Stimulated activated naive CD8-positive, alpha-beta T cell treated with anti-CD3 and anti-CD28 coated beads, Interleukin-15, Interleukin-2, amounts not matched to agents 100 U/mL and 50 U/mL, for 24 hours (primary cell): ENCODE measurements around the gene PSMF1.

Experiments used
- ATAC-seq: fragments of 150-1000 bp; cut with Tn5 transposase; one replicate; pipeline ENCODE4 v1.10.0; 2021
- DNase-seq: peaks from one replicate; pipeline ENCODE4 v3.0.0; 2021

PSMF1 gene, protein sequence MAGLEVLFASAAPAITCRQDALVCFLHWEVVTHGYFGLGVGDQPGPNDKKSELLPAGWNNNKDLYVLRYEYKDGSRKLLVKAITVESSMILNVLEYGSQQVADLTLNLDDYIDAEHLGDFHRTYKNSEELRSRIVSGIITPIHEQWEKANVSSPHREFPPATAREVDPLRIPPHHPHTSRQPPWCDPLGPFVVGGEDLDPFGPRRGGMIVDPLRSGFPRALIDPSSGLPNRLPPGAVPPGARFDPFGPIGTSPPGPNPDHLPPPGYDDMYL

GRCh38 chr20:1118336-1119127 is at the start of gene PSMF1:
TSS of gene PSMF1 (plus strand) at chr20:1118602. CDS start at chr20:1118774, 172 bp downstream.
- ATAC-seq = peak; percentile 99
- peak; percentile 95 for DNase-seq

DNA sequence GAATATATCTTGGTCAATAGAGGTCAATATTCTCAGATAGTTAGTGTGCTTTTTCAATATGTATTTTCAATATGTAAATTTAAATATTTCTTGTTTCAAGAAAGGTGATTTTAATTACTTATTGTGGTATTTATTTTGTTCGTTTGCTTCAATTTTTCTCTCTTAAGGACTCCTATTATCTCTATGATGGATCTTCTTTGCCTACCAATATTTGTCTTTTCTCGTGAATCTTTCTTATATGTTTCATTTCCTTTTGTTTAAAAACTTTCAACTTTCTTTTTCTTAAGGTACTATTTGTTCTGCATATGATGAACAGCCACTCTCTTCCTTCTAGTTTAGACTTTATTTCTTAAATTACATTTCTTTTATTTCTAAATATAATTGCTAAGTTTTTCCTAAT is 46.1 kb upstream of the PSMF1 start:
- no peak for DNase-seq
- ATAC-seq = no peak

DNA sequence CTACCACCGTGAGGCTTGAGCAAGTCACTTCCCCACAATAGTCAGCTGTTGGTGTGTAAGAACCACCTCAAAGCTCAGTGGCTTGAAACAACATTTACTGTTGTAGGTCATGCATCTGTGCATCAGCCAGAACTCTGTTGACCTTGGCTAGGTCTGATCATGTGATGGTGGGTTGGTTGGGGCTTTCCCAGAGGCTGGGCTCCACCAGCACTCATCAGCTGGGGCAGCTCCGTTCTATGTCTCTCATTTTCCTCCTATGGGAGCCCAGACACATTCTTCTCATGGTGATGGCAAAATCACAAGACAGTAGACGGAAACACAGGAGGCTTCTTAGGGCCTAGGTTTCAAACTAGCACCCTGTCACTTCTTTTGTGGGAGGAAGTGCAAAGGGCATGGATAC is 42.8 kb upstream of the PSMF1 start:
- no peak for DNase-seq
- ATAC-seq = no peak

GRCh38 chr20:1081891-1082290 is 36.5 kb upstream of the PSMF1 start:
- no peak for ATAC-seq
- no peak for DNase-seq

GRCh38 chr20:1083431-1084080 is 34.8 kb upstream of the PSMF1 start:
- ATAC-seq = no peak

DNA sequence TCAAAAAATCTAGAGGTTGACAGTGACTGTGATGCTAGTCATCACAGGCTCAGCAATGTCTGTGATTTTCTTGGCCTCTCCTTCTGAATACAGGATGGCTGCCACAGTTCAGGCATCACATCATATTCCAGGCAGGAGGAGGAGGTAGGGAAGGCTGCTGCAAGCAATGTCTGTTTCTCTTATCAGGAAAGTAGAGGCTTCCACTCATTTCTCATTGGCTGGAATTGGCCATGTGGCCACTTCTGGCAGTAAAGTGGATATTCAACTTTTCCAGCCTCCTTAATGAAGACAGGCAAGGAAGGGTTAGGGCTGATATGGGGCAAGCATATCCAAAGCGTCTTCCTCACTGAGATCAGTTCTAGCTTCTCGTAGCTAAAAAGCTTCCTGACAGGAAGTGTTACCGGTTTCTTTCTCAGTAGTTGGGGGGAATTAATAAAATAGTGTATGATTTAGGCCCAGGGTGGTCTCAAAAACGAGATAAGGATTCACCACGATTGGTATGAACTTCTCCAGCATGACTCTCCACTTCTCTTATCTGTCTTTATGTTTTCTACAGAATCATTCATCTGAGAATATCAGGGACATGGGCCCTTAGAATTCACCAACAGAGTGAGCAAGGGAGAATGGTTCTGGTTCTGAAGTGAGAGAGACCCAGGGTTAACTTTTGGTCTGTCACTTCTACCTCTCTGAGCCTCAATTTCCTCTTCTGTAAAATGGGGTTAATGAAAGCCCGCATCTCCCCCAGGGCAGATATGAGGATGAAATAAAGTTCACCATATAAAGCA is 32.7 kb upstream of the PSMF1 start:
- ATAC-seq = no peak
- DNase-seq = no peak

More at GRCh38 chr20:1083431-1084080, 34.8 kb upstream of the PSMF1 start:
- DNase-seq = no peak

- ATAC-seq (peak; percentile 55), DNase-seq (no peak)
These were observed 31.9 kb upstream of the PSMF1 start for GRCh38 chr20:1086277-1087213.

GRCh38 chr20:1087311-1087905 is 31.0 kb upstream of the PSMF1 start:
- no peak for DNase-seq
- peak; percentile 76 for ATAC-seq

DNA sequence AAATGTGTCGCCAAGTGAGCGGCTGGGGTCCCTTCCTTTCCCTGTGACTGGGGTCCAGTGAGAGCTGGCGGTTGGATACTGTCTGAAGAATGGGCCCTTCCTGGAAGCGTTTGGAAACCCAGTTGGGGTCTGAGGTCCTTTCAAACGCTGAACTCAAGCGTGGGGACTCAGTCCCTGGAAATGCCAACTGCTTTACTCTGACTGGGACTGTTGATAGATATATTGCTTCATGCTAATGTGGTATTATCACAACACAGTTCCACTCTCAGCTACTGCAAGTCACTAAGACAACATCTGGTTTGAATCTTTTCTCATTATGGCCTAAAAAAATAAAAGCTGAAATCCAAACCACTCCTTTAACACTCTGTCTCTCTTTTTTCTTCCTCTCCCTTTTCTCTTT is 23.7 kb upstream of the PSMF1 start:
- ATAC-seq = no peak
- DNase-seq = no peak

GRCh38 chr20:1101533-1101932 is 16.9 kb upstream of the PSMF1 start:
- DNase-seq (no peak), ATAC-seq (no peak)

DNA sequence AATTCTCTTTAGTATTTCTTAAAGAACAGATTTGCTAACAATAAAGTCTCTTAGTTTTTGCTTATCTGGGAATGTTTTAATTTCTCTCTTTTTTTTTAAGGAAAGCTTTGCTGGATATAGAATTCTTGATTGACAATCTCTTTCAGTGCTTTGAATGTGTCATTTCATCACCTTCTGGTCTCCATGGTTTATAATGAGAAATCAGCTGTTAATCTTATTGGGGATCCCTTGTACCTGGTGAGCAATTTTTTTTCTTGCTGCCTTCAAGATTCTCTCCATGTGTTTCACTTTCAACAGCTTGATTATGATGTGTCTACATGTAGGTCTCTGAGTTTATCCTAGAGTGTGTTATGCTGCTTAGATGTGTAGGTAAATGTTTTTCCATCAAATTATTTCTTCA is 16.4 kb upstream of the PSMF1 start:
- ATAC-seq (no peak), DNase-seq (no peak)

GRCh38 chr20:1103751-1104150 is 14.7 kb upstream of the PSMF1 start:
- ATAC-seq = no peak

GRCh38 chr20:1105599-1106194 is 12.7 kb upstream of the PSMF1 start:
- ATAC-seq (no peak), DNase-seq (no peak)

More at GRCh38 chr20:1103751-1104150, 14.7 kb upstream of the PSMF1 start:
- no peak for DNase-seq

DNA sequence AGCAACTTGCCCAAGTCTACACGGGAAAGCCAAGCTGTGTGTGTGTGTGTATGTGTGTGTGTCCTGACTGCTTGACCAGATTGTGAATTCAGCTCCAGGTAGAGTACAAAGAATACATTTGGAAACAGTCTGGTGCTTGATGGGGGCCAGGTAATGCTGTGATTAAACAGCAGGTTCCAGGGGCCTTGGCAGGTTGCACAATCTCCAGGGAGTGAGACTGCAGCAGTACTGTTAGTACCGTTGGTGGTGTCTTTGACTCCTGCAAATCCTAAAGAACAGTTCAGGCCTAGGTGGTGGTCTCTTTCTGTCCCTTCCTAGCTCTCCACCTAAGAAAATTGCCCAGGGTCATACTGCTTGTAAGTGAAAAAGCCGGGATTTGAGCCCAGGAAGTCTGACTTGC is 11.2 kb upstream of the PSMF1 start:
- DNase-seq (no peak), ATAC-seq (no peak)

- DNase-seq = peak; percentile 62
- ATAC-seq = peak; percentile 82
These were observed 9.9 kb upstream of the PSMF1 start for GRCh38 chr20:1108437-1108920.

DNA sequence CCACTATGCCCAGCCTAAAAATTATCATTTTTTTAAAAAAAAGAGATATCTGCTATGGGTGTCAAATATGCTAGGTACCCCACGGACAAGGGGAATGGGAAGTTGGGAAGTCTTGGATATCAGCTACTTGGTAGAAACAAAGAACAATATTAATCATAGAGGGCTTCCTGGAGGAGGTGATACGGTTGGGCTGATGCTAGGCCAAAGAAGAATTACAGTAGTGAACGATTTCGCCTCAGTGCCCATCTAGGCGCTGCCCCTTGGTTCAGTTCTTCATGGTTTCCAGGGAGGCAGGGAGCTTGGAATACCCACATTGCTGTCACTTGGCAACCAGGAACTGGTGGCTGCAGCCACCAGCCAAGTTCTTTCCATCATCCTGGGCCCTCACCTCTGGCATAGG is 5.5 kb upstream of the PSMF1 start:
- ATAC-seq (no peak), DNase-seq (no peak)

GRCh38 chr20:1118004-1118335 is 432 bp upstream of the PSMF1 start:
- DNase-seq (no peak), ATAC-seq (no peak)

DNA sequence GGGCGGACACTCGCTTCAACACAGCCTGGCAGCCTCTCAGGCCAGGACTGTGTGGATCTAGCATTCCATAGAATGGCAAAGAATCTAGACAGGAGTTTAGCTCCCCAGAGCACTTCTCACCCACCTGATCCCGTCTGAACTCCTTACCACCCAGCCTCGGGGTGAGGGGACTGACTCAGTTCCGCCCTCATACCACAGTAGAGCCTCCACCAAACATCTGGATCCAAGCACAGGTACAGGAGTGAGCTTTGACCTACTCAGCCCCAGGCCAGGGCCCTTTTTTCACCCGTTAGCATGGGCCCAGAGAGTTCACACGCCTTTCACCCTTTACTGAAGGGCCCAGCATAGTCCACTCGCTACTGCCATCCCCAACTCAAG is 715 bp downstream of the PSMF1 start:
- ATAC-seq (no peak), DNase-seq (no peak)

DNA sequence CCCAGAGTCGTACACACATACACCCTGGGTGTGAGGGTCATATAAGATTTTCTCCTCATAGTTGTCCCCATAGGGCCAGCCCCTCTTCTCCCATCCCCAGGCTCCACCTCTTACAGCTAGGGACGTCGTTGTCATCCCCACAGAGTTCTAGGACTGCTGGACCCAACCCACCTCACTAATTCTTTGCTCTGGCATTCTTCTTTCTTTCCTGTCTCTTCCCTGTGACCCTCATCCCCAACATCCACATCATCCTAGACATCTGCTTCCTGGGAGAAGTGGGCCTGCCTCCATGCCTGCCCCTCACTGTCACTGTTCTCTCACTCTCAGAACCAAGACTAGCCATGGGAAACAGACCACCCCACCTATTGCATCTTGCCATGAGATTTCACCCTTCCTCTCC is 1.1 kb downstream of the PSMF1 start:
- DNase-seq = no peak

DNA sequence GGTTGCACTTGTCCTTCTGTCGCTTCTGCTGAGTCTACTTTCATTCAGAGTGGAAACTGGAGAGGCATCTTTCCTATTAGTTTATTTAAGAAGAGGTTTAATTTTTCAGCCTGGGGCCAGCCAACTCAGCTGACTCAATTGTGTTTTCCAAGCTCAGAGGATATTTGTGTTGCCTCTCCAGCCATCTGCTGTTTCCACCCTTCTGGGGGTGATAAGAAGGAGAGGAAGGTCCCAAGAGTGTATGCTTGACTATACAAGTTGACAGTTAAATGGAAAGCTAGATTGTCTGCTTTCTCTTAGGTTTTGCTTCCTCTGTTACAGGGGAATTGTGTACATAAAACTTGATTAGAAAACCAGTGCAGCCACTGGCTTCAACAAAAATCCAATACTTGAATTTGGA is 3.0 kb downstream of the PSMF1 start:
- no peak for ATAC-seq
- DNase-seq = no peak

More for the DNA sequence above, 1.1 kb downstream of the PSMF1 start:
- ATAC-seq = no peak
